ENCODE data around the gene TSPOAP1.
A peak's percentile ranks its signal among the peaks of the same experiment; 100 is the strongest.
"Not testable (repeated sequence)": the region's sequence is repeated elsewhere in the genome, so short reads cannot be mapped to it uniquely, and the experiment has no call there.

TSPOAP1 gene

GRCh38 chr17:58344047-58344790 lies 15.6 kb upstream of the TSPOAP1 start:
- Histone ChIP-seq H3F3A (ENCODE audit: insufficient read depth) (peaks cover 54% of the 10 kb centered on the region), H2AFZ (ENCODE audit: low read depth, low read length, severe bottlenecking) (no peak overlapping the region), H3K9me3 (ENCODE audit: insufficient read depth, low read length) (no peaks in the 10 kb centered on the region), H4K20me1 (ENCODE audit: low read depth, low read length) (no peaks in the 10 kb centered on the region), H3K79me2 (ENCODE audit: insufficient read depth, low read length) (peaks cover 62% of the 10 kb centered on the region), H3K9me2 (replicated peaks; ENCODE audit: insufficient read depth, low read length) (no peaks in the 10 kb centered on the region), H3K4me3 (ENCODE audit: insufficient read depth, low read length, poor library complexity, severe bottlenecking) (peak overlapping the region; percentile 54), H3K9ac (ENCODE audit: low read length) (peak overlapping the region; percentile 87), H3K4me2 (ENCODE audit: low read depth, low read length, poor library complexity, severe bottlenecking) (peak overlapping the region; percentile 99), H3K27me3 (ENCODE audit: low read length) (no peaks in the 10 kb centered on the region), H3K36me3 (ENCODE audit: low read length) (peaks cover 13% of the 10 kb centered on the region; the same call in 1 of the 2 replicates), H3K27ac (ENCODE audit: low read depth, low read length) (peak overlapping the region; percentile 97)
- no peak for TF ChIP-seq CTCF (IDR thresholded peaks at IDR 0.05; ENCODE audit: insufficient read depth, low read length, poor library complexity, severe bottlenecking)
- TF ChIP-seq EZH2phosphoT487 (conservative IDR thresholded peaks at IDR 0.05; ENCODE audit: low read length): no peak

- Histone ChIP-seq H4K20me1 (ENCODE audit: low read depth, low read length) (no peaks in the 10 kb centered on the region), H3K4me3 (ENCODE audit: insufficient read depth, low read length, poor library complexity, severe bottlenecking) (no peak overlapping the region), H3K27me3 (ENCODE audit: low read length) (no peaks in the 10 kb centered on the region), H3K9ac (ENCODE audit: low read length) (peak overlapping the region; percentile 87), H2AFZ (ENCODE audit: low read depth, low read length, severe bottlenecking) (no peak overlapping the region), H3K27ac (ENCODE audit: low read depth, low read length) (peak overlapping the region; percentile 97), H3F3A (ENCODE audit: insufficient read depth) (peaks cover 64% of the 10 kb centered on the region), H3K9me2 (replicated peaks; ENCODE audit: insufficient read depth, low read length) (no peaks in the 10 kb centered on the region), H3K36me3 (ENCODE audit: low read length) (0 out of 2 replicates have a peak, but pooled peaks cover 4% of the 10 kb centered on the region), H3K79me2 (ENCODE audit: insufficient read depth, low read length) (peaks cover 58% of the 10 kb centered on the region), H3K9me3 (ENCODE audit: insufficient read depth, low read length) (no peaks in the 10 kb centered on the region), H3K4me2 (ENCODE audit: low read depth, low read length, poor library complexity, severe bottlenecking) (peak overlapping the region; percentile 99)
- TF ChIP-seq EZH2phosphoT487 (conservative IDR thresholded peaks at IDR 0.05; ENCODE audit: low read length) (no peak), CTCF (IDR thresholded peaks at IDR 0.05; ENCODE audit: insufficient read depth, low read length, poor library complexity, severe bottlenecking) (no peak)
These were observed 14.5 kb upstream of the TSPOAP1 start for GRCh38 chr17:58343131-58343530.

- Histone ChIP-seq H4K20me1 (ENCODE audit: low read depth, low read length) (no peaks in the 10 kb centered on the region), H3F3A (ENCODE audit: insufficient read depth) (peaks cover 73% of the 10 kb centered on the region), H3K27ac (ENCODE audit: low read depth, low read length) (peak overlapping the region; percentile 97), H2AFZ (ENCODE audit: low read depth, low read length, severe bottlenecking) (no peak overlapping the region), H3K4me3 (ENCODE audit: insufficient read depth, low read length, poor library complexity, severe bottlenecking) (peak overlapping the region; percentile 6), H3K9ac (ENCODE audit: low read length) (peak overlapping the region; percentile 100), H3K36me3 (ENCODE audit: low read length) (no peaks in the 10 kb centered on the region), H3K9me2 (replicated peaks; ENCODE audit: insufficient read depth, low read length) (no peaks in the 10 kb centered on the region), H3K79me2 (ENCODE audit: insufficient read depth, low read length) (peaks cover 52% of the 10 kb centered on the region), H3K4me2 (ENCODE audit: low read depth, low read length, poor library complexity, severe bottlenecking) (peak overlapping the region; percentile 99), H3K9me3 (ENCODE audit: insufficient read depth, low read length) (no peaks in the 10 kb centered on the region), H3K27me3 (ENCODE audit: low read length) (no peaks in the 10 kb centered on the region)
- TF ChIP-seq EZH2phosphoT487 (conservative IDR thresholded peaks at IDR 0.05; ENCODE audit: low read length) (no peak), CTCF (IDR thresholded peaks at IDR 0.05; ENCODE audit: insufficient read depth, low read length, poor library complexity, severe bottlenecking) (no peak)
These were observed 13.4 kb upstream of the TSPOAP1 start for GRCh38 chr17:58341861-58342475.

- Histone ChIP-seq H3K9ac (ENCODE audit: low read length) (peak overlapping the region; percentile 100), H3K79me2 (ENCODE audit: insufficient read depth, low read length) (peaks cover 52% of the 10 kb centered on the region), H3K4me3 (ENCODE audit: insufficient read depth, low read length, poor library complexity, severe bottlenecking) (peak overlapping the region; percentile 6), H3K27ac (ENCODE audit: low read depth, low read length) (peak overlapping the region; percentile 97), H3F3A (ENCODE audit: insufficient read depth) (peaks cover 80% of the 10 kb centered on the region), H3K4me2 (ENCODE audit: low read depth, low read length, poor library complexity, severe bottlenecking) (peak overlapping the region; percentile 99)
- not testable (repeated sequence) for H3K27me3 ChIP-seq (ENCODE audit: low read length); H2AFZ ChIP-seq (ENCODE audit: low read depth, low read length, severe bottlenecking); H3K9me3 ChIP-seq (ENCODE audit: insufficient read depth, low read length); H3K9me2 ChIP-seq (replicated peaks; ENCODE audit: insufficient read depth, low read length); H3K36me3 ChIP-seq (ENCODE audit: low read length); H4K20me1 ChIP-seq (ENCODE audit: low read depth, low read length)
These were observed 12.7 kb upstream of the TSPOAP1 start for GRCh38 chr17:58341136-58341860.
